SK-N-MC (cell line): Measurements from ENCODE around the gene CPT1C.

Experiments used
- DNase-seq: peaks from one replicate; pipeline ENCODE4 v3.0.0-alpha.2; 2011; ENCODE audit warnings: low read depth, low spot score
- H3K27ac ChIP-seq: fragments of 200-600 bp; sonication (generic); 2 replicates; pipeline ENCODE4 v1.5.1; 2016; ENCODE audit warnings: mixed run types
- H3K36me3 ChIP-seq: fragments of 200-600 bp; sonication (generic); 2 replicates; pipeline ENCODE4 v1.6.1; 2017; ENCODE audit warnings: antibody characterized with exemption, low read length, mixed read lengths; ENCODE audit not compliant: insufficient read depth
- H3K4me3 ChIP-seq: fragments of 200-600 bp; sonication (generic); 2 replicates; pipeline ENCODE4 v1.5.1; 2016
- H3K9ac ChIP-seq: fragments of 200-600 bp; sonication (generic); 2 replicates; pipeline ENCODE4 v1.8.0; 2017; ENCODE audit warnings: mixed run types, mixed read lengths; ENCODE audit not compliant: insufficient read length
- H3K9me3 ChIP-seq: fragments of 200-600 bp; sonication (generic); 2 replicates; pipeline ENCODE4 v1.6.1; 2017; ENCODE audit warnings: low read depth, mild to moderate bottlenecking, antibody characterized with exemption, low read length, moderate library complexity, mixed read lengths
- EZH2 ChIP-seq: fragments of 200-600 bp; sonication (generic); IDR thresholded peaks from one replicate; pipeline ENCODE4 v1.6.1; 2017; ENCODE audit warnings: antibody characterized with exemption
- FOXP2 ChIP-seq: optimal IDR thresholded peaks from 2 replicates; pipeline ENCODE3; 2011; ENCODE audit warnings: mild to moderate bottlenecking, moderate library complexity; ENCODE audit not compliant: insufficient read depth; ENCODE audit errors: extremely low read length, control extremely low read depth
- POLR2AphosphoS5 ChIP-seq: IDR thresholded peaks from 2 replicates; pipeline ENCODE4 v1.6.1; 2012; ENCODE audit warnings: mild to moderate bottlenecking, low read depth, low read length, borderline replicate concordance

The CPT1C gene

DNA sequence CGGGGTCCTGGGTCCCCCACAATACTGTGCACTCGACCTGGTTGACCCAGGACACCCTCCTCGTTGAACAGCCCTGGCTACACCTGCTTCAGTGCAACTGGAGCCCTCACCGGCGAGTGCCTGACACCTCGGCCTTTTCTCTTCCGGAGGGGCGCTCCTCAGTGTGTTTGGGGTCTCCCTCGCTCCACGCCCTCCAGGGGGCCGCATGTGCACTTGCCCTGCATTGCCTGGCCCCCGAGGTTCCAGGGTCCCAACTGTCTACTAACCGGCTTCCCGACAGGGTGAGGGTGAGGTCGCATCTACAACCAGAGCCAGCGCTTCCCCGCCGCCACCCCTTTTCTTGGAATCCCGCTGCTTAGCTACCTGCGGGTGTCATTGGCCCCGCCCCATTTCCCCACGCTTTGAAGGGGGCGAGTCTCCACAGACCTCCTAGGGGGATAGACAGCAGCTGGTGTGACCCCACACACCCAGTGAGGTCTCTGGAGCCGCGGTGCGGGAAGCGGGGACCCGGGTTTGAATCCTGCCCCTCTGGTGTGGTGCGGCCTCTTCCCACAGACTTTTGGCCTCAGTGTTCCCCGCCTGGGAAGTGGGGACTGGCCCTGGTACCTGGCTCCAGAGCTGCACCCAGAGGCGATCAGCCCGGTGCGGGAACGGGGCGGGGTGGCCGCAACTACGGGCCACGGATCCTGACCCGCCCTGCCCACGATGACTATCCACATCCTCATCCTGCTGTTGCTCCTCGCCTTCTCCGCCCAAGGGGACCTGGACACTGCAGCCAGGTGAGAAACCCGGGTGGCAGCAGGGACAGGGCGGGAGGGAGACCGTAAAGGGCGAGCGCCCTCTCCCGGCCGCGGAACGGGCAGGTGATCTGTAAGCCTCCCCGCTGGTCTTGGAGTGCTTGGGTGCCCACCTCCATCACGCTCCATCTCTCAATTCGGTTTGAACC, 1.5 kb upstream of the CPT1C start, which contains the start of gene ADM5:
Gene ADM5, plus strand, starts transcription at position 462 of the 946 bp plus-strand sequence. Its CDS starts 244 bp downstream, at position 706.
- H3K9me3 ChIP-seq = no peaks in the 10 kb centered on the region
- TF ChIP-seq POLR2AphosphoS5 (peak; percentile 31; the same call in 1 of the 2 replicates), FOXP2 (no peak)
- no peak for DNase-seq
- H3K4me3 ChIP-seq = peak within 1 kb of the TSS; percentile 74
- H3K36me3 ChIP-seq = peaks cover 25% of the 10 kb centered on the region
- peak within 1 kb of the TSS; percentile 19 for H3K9ac ChIP-seq
- H3K27ac ChIP-seq = peak within 1 kb of the TSS; percentile 2; the same call in 1 of the 2 replicates

DNA sequence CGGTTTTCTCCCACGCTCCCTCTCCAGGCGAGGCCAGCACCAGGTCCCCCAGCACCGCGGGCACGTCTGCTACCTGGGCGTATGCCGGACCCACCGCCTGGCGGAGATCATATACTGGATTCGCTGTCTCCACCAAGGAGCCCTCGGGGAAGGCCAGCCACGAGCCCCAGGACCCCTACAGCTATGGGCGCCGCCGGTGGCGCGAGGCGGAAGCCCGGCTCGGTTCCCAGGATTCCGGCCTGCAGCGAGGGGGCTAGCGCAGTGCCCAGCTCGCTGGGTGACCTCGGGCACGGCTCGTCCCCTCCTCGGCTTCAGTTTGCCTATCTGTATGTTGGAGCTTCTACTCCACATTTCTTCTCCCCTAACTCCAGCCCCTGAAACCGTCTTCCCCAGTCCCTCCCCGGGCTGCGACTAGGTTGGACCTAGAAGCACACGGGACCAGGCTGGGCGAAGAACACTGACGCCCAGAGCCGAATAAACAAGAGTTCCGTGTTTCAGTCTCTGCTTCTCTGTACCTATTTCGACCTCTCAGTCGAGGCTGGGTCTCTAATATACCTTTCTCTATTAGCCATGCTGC, 749 bp upstream of the CPT1C start:
- TF ChIP-seq EZH2 = no peak
- no peak for TF ChIP-seq POLR2AphosphoS5
- TF ChIP-seq FOXP2 = no peak
- H3K4me3 ChIP-seq = peak overlapping the region; percentile 74
- H3K36me3 ChIP-seq = peaks cover 17% of the 10 kb centered on the region
- DNase-seq = no peak
- no peaks in the 10 kb centered on the region for H3K9me3 ChIP-seq
- peak overlapping the region; percentile 19 for H3K9ac ChIP-seq
- no peak overlapping the region for H3K27ac ChIP-seq

DNA sequence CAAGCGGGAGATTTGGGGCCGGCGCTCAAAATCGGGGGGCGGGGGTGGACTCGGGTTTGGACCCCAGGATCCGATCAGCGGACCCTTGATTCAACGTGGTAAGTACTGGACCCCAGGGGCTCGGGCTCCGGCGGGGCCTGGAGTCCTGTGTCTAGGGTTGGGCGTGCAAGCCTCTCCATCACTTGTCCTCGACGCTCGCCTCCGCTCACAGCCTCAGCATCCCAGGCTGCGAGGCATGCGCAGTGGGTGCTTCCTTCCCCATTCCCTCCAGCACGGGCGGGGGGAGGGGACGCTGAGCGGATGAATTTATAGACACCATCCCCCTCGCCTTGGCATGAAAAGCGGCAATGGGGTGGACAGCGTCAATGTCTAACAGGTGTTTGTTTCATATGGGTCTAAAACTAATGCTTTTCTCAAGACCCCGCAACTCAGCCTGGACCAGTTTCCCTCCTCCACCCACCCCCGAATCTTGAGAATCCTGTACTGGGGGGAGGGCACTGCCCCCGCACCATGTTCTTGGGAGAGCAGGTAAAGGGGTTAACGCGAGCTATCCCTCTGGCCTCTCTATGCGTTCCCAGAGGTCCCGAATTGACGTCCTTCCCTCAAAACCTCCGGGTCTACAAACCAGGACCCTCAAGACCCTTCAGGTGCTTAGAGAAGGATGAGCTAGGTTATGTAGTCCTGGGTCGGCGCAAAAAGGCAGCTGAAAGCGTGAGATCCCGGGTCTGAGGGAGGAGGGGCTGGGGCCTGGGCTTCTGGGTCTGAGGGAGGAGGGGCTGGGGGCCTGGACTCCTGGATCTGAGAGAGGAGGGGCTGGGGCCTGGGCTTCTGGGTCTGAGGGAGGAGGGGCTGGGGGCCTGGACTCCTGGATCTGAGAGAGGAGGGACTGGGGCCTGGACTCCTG, 579 bp downstream of the CPT1C start:
- peak overlapping the region; percentile 19 for H3K9ac ChIP-seq
- H3K4me3 ChIP-seq = peak overlapping the region; percentile 74
- TF ChIP-seq FOXP2 = no peak
- TF ChIP-seq POLR2AphosphoS5 = no peak
- no peak for TF ChIP-seq EZH2
- no peak for DNase-seq
- H3K36me3 ChIP-seq = peaks cover 5% of the 10 kb centered on the region; the same call in 1 of the 2 replicates
- H3K9me3 ChIP-seq = no peaks in the 10 kb centered on the region
- H3K27ac ChIP-seq = no peak overlapping the region

DNA sequence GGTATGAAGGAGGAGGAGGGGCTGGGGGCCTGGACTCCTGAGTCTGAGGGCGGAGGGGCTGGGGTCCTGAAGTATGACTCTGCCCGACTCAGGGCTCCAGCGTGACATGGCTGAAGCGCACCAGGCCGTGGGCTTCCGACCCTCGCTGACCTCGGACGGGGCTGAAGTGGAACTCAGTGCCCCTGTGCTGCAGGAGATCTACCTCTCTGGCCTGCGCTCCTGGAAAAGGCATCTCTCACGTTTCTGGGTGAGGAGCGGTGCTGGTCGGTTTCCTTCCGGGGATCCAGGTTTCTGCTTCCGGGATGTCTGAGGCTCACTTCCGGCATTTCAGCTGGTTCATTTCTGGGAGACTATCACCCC, 1.2 kb downstream of the CPT1C start:
- TF ChIP-seq POLR2AphosphoS5 (no peak), FOXP2 (no peak), EZH2 (no peak)
- no peak overlapping the region for H3K27ac ChIP-seq
- no peak for DNase-seq
- no peaks in the 10 kb centered on the region for H3K9me3 ChIP-seq
- H3K4me3 ChIP-seq = no peak overlapping the region
- peaks cover under 1% of the 10 kb centered on the region; the same call in 1 of the 2 replicates for H3K36me3 ChIP-seq
- no peak overlapping the region for H3K9ac ChIP-seq

DNA sequence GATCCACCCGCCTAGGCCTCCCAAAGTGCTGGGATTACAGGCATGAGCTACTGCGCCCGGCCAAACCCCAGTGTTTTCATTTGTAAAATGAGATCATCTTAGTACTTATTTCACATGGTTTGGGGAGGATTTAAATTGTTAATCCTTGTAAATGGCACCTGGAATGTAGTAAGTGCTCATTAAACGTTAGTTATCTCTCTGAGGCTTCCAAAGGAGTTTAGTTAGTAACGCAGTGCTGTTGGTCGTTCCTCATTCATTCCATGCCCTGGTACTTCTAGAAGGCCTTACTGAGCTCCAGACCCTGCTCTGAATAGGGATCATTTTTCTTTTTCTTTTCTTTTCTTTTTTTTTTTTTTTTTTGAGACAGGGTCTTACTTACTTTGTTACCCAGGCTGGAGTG, 5.2 kb downstream of the CPT1C start:
- H3K4me3 ChIP-seq = no peak overlapping the region
- DNase-seq = no peak
- no peak overlapping the region for H3K27ac ChIP-seq
- no peak overlapping the region for H3K9ac ChIP-seq
- H3K9me3 ChIP-seq = no peaks in the 10 kb centered on the region
- TF ChIP-seq FOXP2 = no peak
- no peak for TF ChIP-seq EZH2
- TF ChIP-seq POLR2AphosphoS5 = no peak
- H3K36me3 ChIP-seq = no peaks in the 10 kb centered on the region

DNA sequence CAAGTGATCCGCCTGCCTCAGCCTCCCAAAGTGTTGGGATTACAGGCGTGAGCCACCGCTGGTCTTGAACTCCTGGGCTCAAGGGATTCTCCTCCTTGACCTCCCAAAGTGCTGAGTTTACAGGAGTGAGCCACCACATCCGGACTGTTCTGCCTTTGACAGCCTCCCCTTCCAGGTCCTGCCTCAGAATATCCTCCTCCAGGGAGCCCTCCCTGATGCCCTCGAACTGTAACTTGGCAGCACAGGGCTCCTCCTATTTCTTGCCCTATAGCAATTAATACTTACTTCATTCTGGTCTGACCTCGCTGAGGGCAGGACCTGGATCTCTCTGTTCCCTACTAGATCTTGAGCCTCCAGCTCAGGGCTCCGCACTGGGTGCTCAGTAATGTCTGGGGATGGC, 5.9 kb downstream of the CPT1C start:
- Histone ChIP-seq H3K9ac (no peak overlapping the region), H3K27ac (no peak overlapping the region), H3K4me3 (no peak overlapping the region), H3K36me3 (no peaks in the 10 kb centered on the region), H3K9me3 (no peaks in the 10 kb centered on the region)
- DNase-seq = no peak
- TF ChIP-seq POLR2AphosphoS5 (no peak), EZH2 (no peak), FOXP2 (no peak)

DNA sequence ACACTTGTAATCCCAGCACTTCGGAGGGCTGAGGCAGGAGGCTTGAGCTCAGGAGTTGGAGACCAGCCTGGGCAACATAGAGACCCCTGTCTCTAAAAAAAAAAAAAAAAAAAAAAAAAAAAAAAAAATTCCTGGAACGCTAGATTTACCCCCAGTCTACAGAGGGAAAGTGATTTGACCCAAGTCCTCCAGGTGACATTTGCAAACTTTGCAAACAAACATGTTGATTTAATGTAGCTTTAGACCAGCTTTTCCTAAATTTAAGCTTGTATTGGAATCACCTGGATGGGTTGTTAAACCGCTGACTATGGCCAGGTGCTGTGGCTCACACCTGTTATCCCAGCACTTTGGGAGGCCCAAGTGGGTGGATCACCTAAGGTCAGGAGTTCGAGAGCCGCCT, 8.4 kb downstream of the CPT1C start:
- Histone ChIP-seq H3K4me3 (no peak overlapping the region), H3K9ac (no peak overlapping the region), H3K36me3 (no peaks in the 10 kb centered on the region), H3K27ac (no peak overlapping the region), H3K9me3 (no peaks in the 10 kb centered on the region)
- no peak for DNase-seq
- no peak for TF ChIP-seq FOXP2
- TF ChIP-seq POLR2AphosphoS5 = no peak
- TF ChIP-seq EZH2 = no peak

DNA sequence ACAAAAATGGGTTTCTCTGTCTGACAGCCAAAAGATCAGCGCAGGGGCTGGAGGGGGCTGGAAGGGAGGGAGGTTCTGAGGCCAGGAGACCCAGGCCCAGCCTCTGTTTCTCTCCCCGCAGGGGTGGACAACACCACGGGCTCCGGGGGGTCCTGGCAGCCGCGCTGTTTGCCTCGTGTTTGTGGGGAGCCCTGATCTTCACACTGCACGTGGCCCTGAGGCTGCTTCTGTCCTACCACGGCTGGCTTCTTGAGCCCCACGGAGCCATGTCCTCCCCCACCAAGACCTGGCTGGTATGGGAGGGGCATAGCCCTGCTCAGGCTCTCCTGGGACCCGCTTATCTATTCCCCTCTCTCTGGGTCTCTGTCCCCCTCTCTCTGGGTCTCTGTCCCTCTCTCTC, 9.6 kb downstream of the CPT1C start:
- H3K9me3 ChIP-seq = no peaks in the 10 kb centered on the region

More for the DNA sequence above, 9.6 kb downstream of the CPT1C start:
- TF ChIP-seq EZH2 (no peak), FOXP2 (no peak), POLR2AphosphoS5 (no peak)
- no peak overlapping the region for H3K4me3 ChIP-seq
- H3K36me3 ChIP-seq = no peaks in the 10 kb centered on the region
- no peak for DNase-seq
- no peak overlapping the region for H3K9ac ChIP-seq
- 0 out of 2 replicates have a peak overlapping the region, but pooled peaks have one; percentile 8 for H3K27ac ChIP-seq
